Measurements from ENCODE around the gene PIF1. TPM values are rescaled to one million over a fixed set of nuclear protein-coding genes. Genes with fewer than 3 reads are reported as not detected.

Gene PIF1
- total and polyA plus RNA-seq, 4 donors: 0.42 to 7.3 (median 0.64) TPM

DNA sequence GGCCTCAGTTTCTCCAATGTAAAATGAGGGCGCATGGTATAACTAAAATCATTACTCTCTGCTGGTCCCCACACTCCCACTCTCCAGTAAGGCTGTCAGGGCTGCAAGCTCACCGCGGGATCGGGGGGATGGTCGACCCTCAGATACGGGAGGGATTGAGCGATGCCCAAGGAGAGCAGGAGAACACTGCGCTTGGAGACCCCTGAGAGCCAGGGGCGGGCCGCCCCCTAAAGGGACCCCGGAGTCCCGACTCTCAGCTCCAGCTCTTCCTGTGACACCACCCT, 15.6 kb upstream of the PIF1 start:
- Histone ChIP-seq H3K9ac (ENCODE audit: low read depth in 1 of 2, low read length in 2 of 2) (no peak overlapping the region), H3K36me3 (ENCODE audit: control insufficient read depth in 4 of 4, insufficient read depth in 3 of 4, low read depth in 1 of 4, low read length in 3 of 4) (no peaks in the 10 kb centered on the region), H3K4me1 (ENCODE audit: control insufficient read depth in 4 of 4, insufficient read depth in 4 of 4, low read length in 3 of 4) (peaks cover 0 to 18% (median 7%) of the 10 kb centered on the region in 4 donors), H3K27me3 (ENCODE audit: control insufficient read depth in 4 of 4, insufficient read depth in 4 of 4, low read length in 3 of 4) (no peaks in the 10 kb centered on the region), H3K4me3 (ENCODE audit: low read depth in 1 of 3, low read length in 3 of 3) (peak overlapping the region in 2 of 3 donors; percentile 50 to 78), H3K27ac (ENCODE audit: low read depth in 1 of 2, low read length in 2 of 2) (peak overlapping the region; percentile 55 to 83), H3K9me3 (ENCODE audit: control insufficient read depth in 4 of 4, low read length in 3 of 4) (no peaks in the 10 kb centered on the region)
- TF ChIP-seq, protein P1, sequence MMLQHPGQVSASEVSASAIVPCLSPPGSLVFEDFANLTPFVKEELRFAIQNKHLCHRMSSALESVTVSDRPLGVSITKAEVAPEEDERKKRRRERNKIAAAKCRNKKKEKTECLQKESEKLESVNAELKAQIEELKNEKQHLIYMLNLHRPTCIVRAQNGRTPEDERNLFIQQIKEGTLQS (IDR thresholded peaks at IDR 0.05): no peak
- TF ChIP-seq, protein P2, sequence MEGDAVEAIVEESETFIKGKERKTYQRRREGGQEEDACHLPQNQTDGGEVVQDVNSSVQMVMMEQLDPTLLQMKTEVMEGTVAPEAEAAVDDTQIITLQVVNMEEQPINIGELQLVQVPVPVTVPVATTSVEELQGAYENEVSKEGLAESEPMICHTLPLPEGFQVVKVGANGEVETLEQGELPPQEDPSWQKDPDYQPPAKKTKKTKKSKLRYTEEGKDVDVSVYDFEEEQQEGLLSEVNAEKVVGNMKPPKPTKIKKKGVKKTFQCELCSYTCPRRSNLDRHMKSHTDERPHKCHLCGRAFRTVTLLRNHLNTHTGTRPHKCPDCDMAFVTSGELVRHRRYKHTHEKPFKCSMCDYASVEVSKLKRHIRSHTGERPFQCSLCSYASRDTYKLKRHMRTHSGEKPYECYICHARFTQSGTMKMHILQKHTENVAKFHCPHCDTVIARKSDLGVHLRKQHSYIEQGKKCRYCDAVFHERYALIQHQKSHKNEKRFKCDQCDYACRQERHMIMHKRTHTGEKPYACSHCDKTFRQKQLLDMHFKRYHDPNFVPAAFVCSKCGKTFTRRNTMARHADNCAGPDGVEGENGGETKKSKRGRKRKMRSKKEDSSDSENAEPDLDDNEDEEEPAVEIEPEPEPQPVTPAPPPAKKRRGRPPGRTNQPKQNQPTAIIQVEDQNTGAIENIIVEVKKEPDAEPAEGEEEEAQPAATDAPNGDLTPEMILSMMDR (IDR thresholded peaks at IDR 0.05; ENCODE audit: low read depth, low read length, missing input control): no peak
- TF ChIP-seq, protein P3, sequence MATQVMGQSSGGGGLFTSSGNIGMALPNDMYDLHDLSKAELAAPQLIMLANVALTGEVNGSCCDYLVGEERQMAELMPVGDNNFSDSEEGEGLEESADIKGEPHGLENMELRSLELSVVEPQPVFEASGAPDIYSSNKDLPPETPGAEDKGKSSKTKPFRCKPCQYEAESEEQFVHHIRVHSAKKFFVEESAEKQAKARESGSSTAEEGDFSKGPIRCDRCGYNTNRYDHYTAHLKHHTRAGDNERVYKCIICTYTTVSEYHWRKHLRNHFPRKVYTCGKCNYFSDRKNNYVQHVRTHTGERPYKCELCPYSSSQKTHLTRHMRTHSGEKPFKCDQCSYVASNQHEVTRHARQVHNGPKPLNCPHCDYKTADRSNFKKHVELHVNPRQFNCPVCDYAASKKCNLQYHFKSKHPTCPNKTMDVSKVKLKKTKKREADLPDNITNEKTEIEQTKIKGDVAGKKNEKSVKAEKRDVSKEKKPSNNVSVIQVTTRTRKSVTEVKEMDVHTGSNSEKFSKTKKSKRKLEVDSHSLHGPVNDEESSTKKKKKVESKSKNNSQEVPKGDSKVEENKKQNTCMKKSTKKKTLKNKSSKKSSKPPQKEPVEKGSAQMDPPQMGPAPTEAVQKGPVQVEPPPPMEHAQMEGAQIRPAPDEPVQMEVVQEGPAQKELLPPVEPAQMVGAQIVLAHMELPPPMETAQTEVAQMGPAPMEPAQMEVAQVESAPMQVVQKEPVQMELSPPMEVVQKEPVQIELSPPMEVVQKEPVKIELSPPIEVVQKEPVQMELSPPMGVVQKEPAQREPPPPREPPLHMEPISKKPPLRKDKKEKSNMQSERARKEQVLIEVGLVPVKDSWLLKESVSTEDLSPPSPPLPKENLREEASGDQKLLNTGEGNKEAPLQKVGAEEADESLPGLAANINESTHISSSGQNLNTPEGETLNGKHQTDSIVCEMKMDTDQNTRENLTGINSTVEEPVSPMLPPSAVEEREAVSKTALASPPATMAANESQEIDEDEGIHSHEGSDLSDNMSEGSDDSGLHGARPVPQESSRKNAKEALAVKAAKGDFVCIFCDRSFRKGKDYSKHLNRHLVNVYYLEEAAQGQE (IDR thresholded peaks at IDR 0.05): peak; percentile 2
- 7% methylated on average over 12 of the region's 12 CpGs for WGBS
- no peak for DNase-seq (ENCODE audit: low spot score)

DNA sequence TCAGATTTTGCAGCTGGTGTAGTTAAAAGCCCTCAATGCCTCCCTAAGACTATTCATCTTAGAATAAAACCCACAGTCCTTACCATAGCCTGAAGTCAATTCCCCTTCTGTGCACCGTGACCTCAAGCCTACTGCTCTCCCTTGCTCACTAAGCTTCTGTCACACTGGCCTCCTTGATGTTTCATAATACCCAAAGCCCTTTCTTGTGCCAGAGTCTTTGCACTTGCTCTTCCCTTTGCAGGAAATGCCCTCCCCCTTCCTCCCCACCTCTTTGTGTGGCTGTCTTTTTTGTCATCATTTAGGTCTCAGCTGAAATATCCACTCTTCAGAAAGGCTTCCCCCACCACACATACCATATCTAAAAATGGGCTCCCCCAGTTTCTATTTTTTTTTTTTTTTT, 12.1 kb upstream of the PIF1 start:
- Histone ChIP-seq H3K27me3 (ENCODE audit: control insufficient read depth in 4 of 4, insufficient read depth in 4 of 4, low read length in 3 of 4) (no peaks in the 10 kb centered on the region), H3K4me1 (ENCODE audit: control insufficient read depth in 4 of 4, insufficient read depth in 4 of 4, low read length in 3 of 4) (peaks cover 0 to 16% (median 5%) of the 10 kb centered on the region in 4 donors), H3K9me3 (ENCODE audit: control insufficient read depth in 4 of 4, low read length in 3 of 4) (no peaks in the 10 kb centered on the region), H3K4me3 (ENCODE audit: low read depth in 1 of 3, low read length in 3 of 3) (no peak overlapping the region), H3K27ac (ENCODE audit: low read depth in 1 of 2, low read length in 2 of 2) (no peak overlapping the region), H3K9ac (ENCODE audit: low read depth in 1 of 2, low read length in 2 of 2) (no peak overlapping the region), H3K36me3 (ENCODE audit: control insufficient read depth in 4 of 4, insufficient read depth in 3 of 4, low read depth in 1 of 4, low read length in 3 of 4) (no peaks in the 10 kb centered on the region)
- 69% methylated on average over 1 of the region's 1 CpG for WGBS
- TF ChIP-seq TAF1 (conservative IDR thresholded peaks at IDR 0.05) (no peak), NR2F2 (IDR thresholded peaks at IDR 0.05) (no peak), JUND (IDR thresholded peaks at IDR 0.05) (no peak)
- TF ChIP-seq, protein P1 (IDR thresholded peaks at IDR 0.05): no peak
- TF ChIP-seq, protein P4, sequence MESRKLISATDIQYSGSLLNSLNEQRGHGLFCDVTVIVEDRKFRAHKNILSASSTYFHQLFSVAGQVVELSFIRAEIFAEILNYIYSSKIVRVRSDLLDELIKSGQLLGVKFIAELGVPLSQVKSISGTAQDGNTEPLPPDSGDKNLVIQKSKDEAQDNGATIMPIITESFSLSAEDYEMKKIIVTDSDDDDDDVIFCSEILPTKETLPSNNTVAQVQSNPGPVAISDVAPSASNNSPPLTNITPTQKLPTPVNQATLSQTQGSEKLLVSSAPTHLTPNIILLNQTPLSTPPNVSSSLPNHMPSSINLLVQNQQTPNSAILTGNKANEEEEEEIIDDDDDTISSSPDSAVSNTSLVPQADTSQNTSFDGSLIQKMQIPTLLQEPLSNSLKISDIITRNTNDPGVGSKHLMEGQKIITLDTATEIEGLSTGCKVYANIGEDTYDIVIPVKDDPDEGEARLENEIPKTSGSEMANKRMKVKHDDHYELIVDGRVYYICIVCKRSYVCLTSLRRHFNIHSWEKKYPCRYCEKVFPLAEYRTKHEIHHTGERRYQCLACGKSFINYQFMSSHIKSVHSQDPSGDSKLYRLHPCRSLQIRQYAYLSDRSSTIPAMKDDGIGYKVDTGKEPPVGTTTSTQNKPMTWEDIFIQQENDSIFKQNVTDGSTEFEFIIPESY (IDR thresholded peaks at IDR 0.05): no peak
- DNase-seq (ENCODE audit: low spot score): no peak

DNA sequence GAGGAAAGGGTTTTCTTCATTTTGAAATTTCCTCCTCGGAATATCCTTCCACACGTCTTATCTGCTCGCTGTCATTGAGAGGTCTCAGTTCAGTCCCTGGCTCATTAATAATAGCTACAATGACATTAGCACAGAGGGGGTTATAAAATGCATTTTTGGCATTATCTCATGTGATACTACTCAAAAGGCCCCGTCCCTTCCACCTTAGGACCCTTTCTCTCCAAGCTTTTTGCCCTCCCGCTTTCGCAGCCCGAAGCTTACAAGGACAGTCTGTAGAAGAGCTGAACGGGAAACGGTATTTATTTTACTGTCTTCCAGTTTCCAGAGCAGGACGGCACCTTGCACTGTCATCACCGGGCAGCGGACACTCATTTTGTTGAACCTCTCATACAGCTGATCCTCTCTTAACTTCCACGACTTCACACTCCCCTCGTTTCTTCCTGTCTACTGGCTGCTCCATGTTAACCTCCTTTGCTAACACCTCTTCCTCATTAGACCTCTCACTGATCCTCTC, 10.6 kb upstream of the PIF1 start:
- no peak for DNase-seq (ENCODE audit: low spot score)
- peak overlapping the region; percentile 49 to 63 for H3K27ac ChIP-seq (ENCODE audit: low read depth in 1 of 2, low read length in 2 of 2)
- no peaks in the 10 kb centered on the region for H3K9me3 ChIP-seq (ENCODE audit: control insufficient read depth in 4 of 4, low read length in 3 of 4)
- WGBS: 44% methylated on average over 14 of the region's 14 CpGs
- H3K4me3 ChIP-seq (ENCODE audit: low read depth in 1 of 3, low read length in 3 of 3): no peak overlapping the region
- no peaks in the 10 kb centered on the region for H3K36me3 ChIP-seq (ENCODE audit: control insufficient read depth in 4 of 4, insufficient read depth in 3 of 4, low read depth in 1 of 4, low read length in 3 of 4)
- H3K27me3 ChIP-seq (ENCODE audit: control insufficient read depth in 4 of 4, insufficient read depth in 4 of 4, low read length in 3 of 4): no peaks in the 10 kb centered on the region
- peaks cover 0 to 12% (median 3%) of the 10 kb centered on the region in 4 donors for H3K4me1 ChIP-seq (ENCODE audit: control insufficient read depth in 4 of 4, insufficient read depth in 4 of 4, low read length in 3 of 4)
- H3K9ac ChIP-seq (ENCODE audit: low read depth in 1 of 2, low read length in 2 of 2): peak overlapping the region in 1 of 2 donors; percentile 36
- no peak for TF ChIP-seq GABPA (IDR thresholded peaks at IDR 0.05 in 1 of 2, conservative IDR thresholded peaks at IDR 0.05 in 1 of 2)
- TF ChIP-seq HNF4G (IDR thresholded peaks at IDR 0.05): no peak
- no peak for TF ChIP-seq FOXA2 (IDR thresholded peaks at IDR 0.05)
- TF ChIP-seq FOXA1 (IDR thresholded peaks at IDR 0.05): no peak
- TF ChIP-seq TAF1 (conservative IDR thresholded peaks at IDR 0.05): no peak
- TF ChIP-seq, protein P5, sequence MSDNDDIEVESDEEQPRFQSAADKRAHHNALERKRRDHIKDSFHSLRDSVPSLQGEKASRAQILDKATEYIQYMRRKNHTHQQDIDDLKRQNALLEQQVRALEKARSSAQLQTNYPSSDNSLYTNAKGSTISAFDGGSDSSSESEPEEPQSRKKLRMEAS (IDR thresholded peaks at IDR 0.05): no peak
- no peak for TF ChIP-seq SP1 (IDR thresholded peaks at IDR 0.05)
- no peak for TF ChIP-seq NR2F2 (IDR thresholded peaks at IDR 0.05)
- TF ChIP-seq, protein P4 (IDR thresholded peaks at IDR 0.05): no peak
- TF ChIP-seq, protein P2 (IDR thresholded peaks at IDR 0.05; ENCODE audit: low read depth, low read length, missing input control): no peak
- no peak for TF ChIP-seq YY1 (IDR thresholded peaks at IDR 0.05)

All from liver (tissue), 9 donors.